K562 (cell line): Measurements from ENCODE around the gene MFSD12. TPM values are rescaled to one million over a fixed set of nuclear protein-coding genes. Genes with fewer than 3 reads are reported as not detected.

Experiments used
- ARID4B ChIP-seq: sonication (generic); formaldehyde crosslinking; IDR thresholded peaks from 2 replicates; pipeline ENCODE4 v1.8.0; 2022; ENCODE audit warnings: mild to moderate bottlenecking, missing genetic modification reagents
- ATF4 ChIP-seq: fragments of 450-650 bp; formaldehyde crosslinking; IDR thresholded peaks from 2 replicates; pipeline ENCODE4 v1.4.0; 2022; ENCODE audit warnings: mild to moderate bottlenecking, moderate library complexity
- CEBPG ChIP-seq, 3 experiments: fragments of 200-800 bp in 1 of 3; sonication (Bioruptor generic) in 1 of 3; sonication (generic) in 1 of 3; formaldehyde crosslinking in 1 of 3; IDR thresholded peaks in 2 of 3; conservative IDR thresholded peaks in 1 of 3; 2 replicates each; pipeline versions ENCODE4 v1.6.1 to v1.8.0; 2016 to 2022; ENCODE audit warnings: missing compliant biosample characterization in 2 of 3, missing genetic modification characterization in 2 of 3, mild to moderate bottlenecking in 1 of 3, missing genetic modification reagents in 1 of 3
- E2F4 ChIP-seq: sonication (generic); formaldehyde crosslinking; IDR thresholded peaks from 2 replicates; pipeline ENCODE4 v1.8.0; 2022; ENCODE audit warnings: mild to moderate bottlenecking, low read depth, missing genetic modification reagents
- HDAC2 ChIP-seq: fragments of 450-650 bp; IDR thresholded peaks from 2 replicates; pipeline ENCODE4 v1.6.1; 2016; ENCODE audit warnings: mild to moderate bottlenecking
- POLR2AphosphoS2 ChIP-seq: IDR thresholded peaks from 2 replicates; pipeline ENCODE4 v1.6.1; 2012; ENCODE audit warnings: low read length, improper control_type of control experiment
- XRCC3 ChIP-seq: fragments of 450-650 bp; IDR thresholded peaks from 2 replicates; pipeline ENCODE4 v1.6.1; 2017; ENCODE audit warnings: mild to moderate bottlenecking, moderate library complexity
- ZBTB1 ChIP-seq: sonication (generic); formaldehyde crosslinking; IDR thresholded peaks from 2 replicates; pipeline ENCODE4 v1.8.1; 2023; ENCODE audit warnings: missing genetic modification reagents, low read depth, mild to moderate bottlenecking, borderline replicate concordance
- ZBTB40 ChIP-seq, 2 experiments: fragments of 450-650 bp in 1 of 2; sonication (generic) in 1 of 2; formaldehyde crosslinking in 1 of 2; IDR thresholded peaks; 2 replicates each; pipeline versions ENCODE4 v1.7.1 to v1.9.0; 2016 to 2022; ENCODE audit warnings: inconsistent platforms in 1 of 2, mild to moderate bottlenecking in 1 of 2, missing genetic modification reagents in 1 of 2
- polyA plus RNA-seq, 8 experiments: library from polyadenylated mRNA; depleted of rRNA in 4 of 8; stranded (reverse) in 5 of 8; unstranded in 3 of 8; fragments of >200 nt; fragmentation: Nextera tagmentation in 2 of 8; fragmentation: Illumina TruSeq in 1 of 8; extraction: Ambion mirVana in 2 of 8; extraction: Trizol in 1 of 8; gene quantifications; 2 replicates each; pipeline versions ENCODE4 v1.2.1 to v1.2.3, GENCODE V29; 2011 to 2014; ENCODE audit warnings: inconsistent platforms in 1 of 8, missing spikeins in 1 of 8
- total RNA-seq, 7 experiments: library from RNA; depleted of rRNA in 6 of 7; stranded (reverse); fragments of >200 nt in 6 of 7; fragmentation: Illumina TruSeq in 2 of 7; extraction: Trizol in 2 of 7; gene quantifications; 2 replicates each; pipeline versions ENCODE4 v1.2.1 to v1.2.3, GENCODE V29; 2011 to 2021; ENCODE audit warnings: low replicate concordance in 1 of 7

Gene MFSD12
- total and polyA plus RNA-seq, 9 of the 15 experiments (the other 6 are each of a cell fraction or from before 2014, with no cell fraction given), result 0.69 to 112 (median 31.8) TPM

- TF ChIP-seq CEBPG (CRISPR knock-in tag; IDR thresholded peaks at IDR 0.05) (0 out of 2 replicates have a peak, but pooled peaks have one; percentile 12), CEBPG (tag; conservative IDR thresholded peaks at IDR 0.05 in 1 of 2, IDR thresholded peaks at IDR 0.05 in 1 of 2) (no peak), E2F4 (CRISPR knock-in tag) (no peak), HDAC2 (no peak), ARID4B (CRISPR knock-in tag) (peak; percentile 45; the same call in 1 of the 2 replicates), ATF4 (CRISPR knock-in tag) (no peak), ZBTB1 (CRISPR knock-in tag) (no peak), POLR2AphosphoS2 (peak; percentile 77), XRCC3 (no peak), ZBTB40 (IDR thresholded peaks at IDR 0.05) (no peak), ZBTB40 (CRISPR knock-in tag; IDR thresholded peaks at IDR 0.05) (no peak)
Measured at GRCh38 chr19:3538965-3539755, 18.2 kb downstream of the MFSD12 start, which contains the start of gene TEKTIP1 (continued).
